ENCODE data around the gene ARTN.

The ARTN gene, protein sequence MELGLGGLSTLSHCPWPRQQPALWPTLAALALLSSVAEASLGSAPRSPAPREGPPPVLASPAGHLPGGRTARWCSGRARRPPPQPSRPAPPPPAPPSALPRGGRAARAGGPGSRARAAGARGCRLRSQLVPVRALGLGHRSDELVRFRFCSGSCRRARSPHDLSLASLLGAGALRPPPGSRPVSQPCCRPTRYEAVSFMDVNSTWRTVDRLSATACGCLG

GRCh38 chr1:43933386-43934100 is at the start of gene ARTN:
Gene ARTN, plus strand, starts transcription at chr1:43933801. Its CDS starts 1,856 bp downstream, at chr1:43935657.
- DNase-seq (ENCODE audit: low spot score) = no peak

GRCh38 chr1:43885279-43885801 is 48.3 kb upstream of the ARTN start:
- no peak for DNase-seq (ENCODE audit: low spot score)

GRCh38 chr1:43887748-43888147 is 45.9 kb upstream of the ARTN start:
- no peak for DNase-seq (ENCODE audit: low spot score)

- no peak for DNase-seq (ENCODE audit: low spot score)
Measured at GRCh38 chr1:43890815-43891214, 42.8 kb upstream of the ARTN start.

GRCh38 chr1:43893006-43893405 is 40.6 kb upstream of the ARTN start:
- no peak for DNase-seq (ENCODE audit: low spot score)

DNA sequence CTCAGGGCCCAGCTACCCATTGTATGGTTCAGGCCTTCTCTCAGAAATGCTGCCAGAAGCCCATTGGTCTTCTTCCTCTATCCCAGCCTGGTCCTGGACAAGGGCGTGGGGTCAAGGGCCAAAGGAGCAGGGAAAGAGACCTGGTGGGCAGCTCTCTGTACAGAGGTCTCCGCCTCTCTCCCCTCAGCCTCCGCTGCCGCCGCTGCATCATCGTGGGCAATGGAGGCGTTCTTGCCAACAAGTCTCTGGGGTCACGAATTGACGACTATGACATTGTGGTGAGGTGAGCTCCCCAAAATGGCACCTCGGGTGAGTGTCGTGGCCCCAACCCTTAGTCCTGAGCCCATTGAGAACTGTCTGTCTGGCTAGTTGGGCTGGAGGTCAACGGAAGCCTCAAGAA is 34.6 kb upstream of the ARTN start:
- DNase-seq (ENCODE audit: low spot score) = no peak

DNA sequence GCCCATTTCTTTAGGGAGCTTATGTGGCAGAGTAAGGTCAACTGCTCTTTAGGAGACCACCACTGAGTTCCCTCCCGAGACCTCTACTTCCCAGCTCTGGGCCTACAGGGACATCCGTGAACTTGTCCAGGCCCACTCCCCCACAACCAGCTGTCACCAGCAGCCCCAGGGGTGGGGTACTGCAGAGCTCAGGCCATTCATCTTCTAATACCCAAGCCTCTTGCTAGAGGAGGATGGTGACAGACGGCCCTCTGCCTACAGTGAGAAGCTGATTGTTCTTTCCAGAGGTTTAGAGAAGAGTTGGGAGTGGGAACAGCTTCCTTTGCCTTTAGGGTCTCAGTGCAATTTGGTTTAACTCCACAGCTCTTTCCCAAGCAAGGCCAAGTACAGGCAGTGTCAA is 33.2 kb upstream of the ARTN start:
- no peak for DNase-seq (ENCODE audit: low spot score)

DNA sequence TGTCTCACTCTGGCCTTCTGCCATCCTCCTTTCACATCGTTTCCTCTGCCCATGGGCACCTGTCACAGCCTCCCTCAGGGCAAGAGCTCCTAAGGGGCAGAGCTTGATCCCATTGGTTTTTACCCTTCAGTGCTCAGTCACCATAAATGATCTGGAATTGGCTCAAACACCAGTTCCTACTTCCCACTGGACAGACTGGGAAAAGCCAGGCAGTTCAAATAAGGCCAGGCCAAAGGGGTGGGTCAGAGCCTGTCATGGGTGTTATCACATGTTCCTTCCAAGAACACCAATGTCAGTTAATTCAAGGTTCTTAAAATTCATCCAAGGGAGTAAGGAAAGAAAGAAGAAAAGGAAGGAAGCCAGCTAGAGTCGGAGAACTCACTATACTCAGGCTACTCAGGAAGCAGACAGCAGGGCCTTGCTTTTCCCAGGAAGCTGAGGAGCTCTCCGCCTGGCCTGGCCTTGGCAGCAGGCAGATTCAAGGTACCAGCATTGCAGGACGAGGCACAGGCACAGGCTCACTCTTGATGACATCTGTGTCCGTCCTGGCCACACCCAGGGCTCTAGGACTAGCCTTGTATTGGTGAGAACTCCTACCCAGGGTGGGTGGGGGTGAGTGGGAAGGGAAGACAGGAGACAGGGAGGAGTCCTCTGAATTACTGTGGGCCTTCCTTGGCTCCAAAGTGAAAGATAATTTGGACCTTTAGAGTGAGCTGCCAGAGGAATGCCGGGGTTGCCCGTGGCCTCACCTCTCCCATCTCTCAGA is 32.2 kb upstream of the ARTN start:
- no peak for DNase-seq (ENCODE audit: low spot score)

- DNase-seq (ENCODE audit: low spot score) = no peak
Measured at GRCh38 chr1:43902058-43902831, 31.4 kb upstream of the ARTN start.

DNA sequence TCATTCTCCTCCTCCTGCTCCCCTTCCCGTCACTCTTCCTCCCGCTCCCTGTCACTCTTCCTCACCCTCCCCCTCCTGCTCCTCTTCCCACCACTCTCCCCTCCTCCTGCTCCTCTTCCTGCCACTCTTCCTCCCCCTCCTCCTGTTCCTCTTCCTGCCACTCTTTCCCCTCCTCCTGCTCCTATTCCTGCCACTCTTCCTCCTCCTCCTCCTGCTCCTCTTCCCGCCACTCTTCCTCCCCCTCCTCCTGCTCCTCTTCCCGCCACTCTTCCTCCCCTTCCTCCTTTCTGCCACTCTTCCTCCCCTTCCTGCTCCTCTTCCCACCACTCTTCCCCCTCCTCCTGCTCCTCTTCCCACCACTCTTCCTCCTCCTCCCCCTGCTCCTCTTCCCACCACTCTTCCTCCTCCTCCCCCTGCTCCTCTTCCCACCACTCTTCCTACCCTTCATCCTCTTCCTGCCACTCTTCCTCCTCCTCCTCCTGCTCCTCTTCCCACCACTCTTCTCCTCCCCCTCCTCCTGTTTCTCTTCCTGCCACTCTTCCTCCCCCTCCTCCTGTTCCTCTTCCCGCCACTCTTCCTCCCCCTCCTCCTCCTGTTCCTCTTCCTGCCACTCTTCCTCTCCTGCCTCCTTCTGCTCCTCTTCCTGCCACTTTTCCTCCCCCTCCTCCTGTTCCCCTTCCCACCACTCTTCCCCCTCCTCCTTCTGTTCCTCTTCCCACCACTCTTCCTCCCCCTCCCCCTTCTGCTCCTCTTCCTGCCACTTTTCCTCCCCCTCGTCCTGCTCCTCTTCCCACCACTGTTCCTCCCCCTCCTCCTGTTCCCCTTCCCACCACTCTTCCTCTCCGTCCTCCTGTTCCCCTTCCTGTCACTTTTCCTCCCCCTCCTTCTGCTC is 28.7 kb upstream of the ARTN start:
- no peak for DNase-seq (ENCODE audit: low spot score)

- no peak for DNase-seq (ENCODE audit: low spot score)
Measured at GRCh38 chr1:43908226-43908625, 25.4 kb upstream of the ARTN start.

DNA sequence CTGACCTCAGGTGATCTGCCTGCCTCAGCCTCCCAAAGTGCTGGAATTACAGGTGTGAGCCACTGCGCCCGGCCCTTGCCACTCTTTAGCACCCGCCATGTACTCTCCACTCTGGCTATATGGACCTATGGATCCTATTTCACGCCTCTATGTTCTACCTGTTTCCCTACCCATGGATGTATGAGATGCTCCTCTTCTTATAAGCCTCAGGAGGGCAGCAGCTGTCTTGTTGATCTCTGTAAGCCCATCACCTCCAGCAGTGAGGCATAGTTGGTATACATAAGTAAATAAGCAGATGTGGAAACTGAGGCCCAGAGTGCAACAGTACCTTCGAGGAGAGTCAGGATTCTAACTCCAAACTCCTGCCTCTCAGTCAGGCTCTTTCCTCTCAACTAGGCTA is 24.7 kb upstream of the ARTN start:
- no peak for DNase-seq (ENCODE audit: low spot score)

DNA sequence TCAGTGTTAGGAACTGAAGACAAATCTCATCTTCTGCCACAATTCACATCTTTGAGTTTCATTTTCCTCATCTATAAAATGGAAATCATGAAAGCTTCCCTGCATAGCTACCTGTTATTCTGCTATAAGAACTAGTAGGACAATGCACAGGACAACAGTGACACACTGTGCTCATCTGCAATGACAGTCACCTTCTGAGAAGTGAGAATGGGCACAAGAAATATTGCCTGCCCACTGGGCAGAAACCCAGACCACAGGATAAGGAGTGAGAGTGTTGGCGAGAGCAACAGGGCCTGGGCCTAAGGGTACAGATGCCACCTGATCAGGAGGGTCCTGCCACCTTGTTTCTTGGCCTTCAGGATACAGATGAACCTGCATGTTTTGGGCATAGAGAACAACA is 23.3 kb upstream of the ARTN start:
- no peak for DNase-seq (ENCODE audit: low spot score)

GRCh38 chr1:43912607-43913006 is 21.0 kb upstream of the ARTN start:
- no peak for DNase-seq (ENCODE audit: low spot score)

- no peak for DNase-seq (ENCODE audit: low spot score)
Measured at GRCh38 chr1:43913051-43913501, 20.5 kb upstream of the ARTN start.

- DNase-seq (ENCODE audit: low spot score) = no peak
Measured at GRCh38 chr1:43913666-43914360, 19.8 kb upstream of the ARTN start.

- DNase-seq (ENCODE audit: low spot score) = no peak
Measured at GRCh38 chr1:43914576-43915525, 18.8 kb upstream of the ARTN start.

GRCh38 chr1:43919906-43920305 is 13.7 kb upstream of the ARTN start:
- DNase-seq (ENCODE audit: low spot score) = no peak

DNA sequence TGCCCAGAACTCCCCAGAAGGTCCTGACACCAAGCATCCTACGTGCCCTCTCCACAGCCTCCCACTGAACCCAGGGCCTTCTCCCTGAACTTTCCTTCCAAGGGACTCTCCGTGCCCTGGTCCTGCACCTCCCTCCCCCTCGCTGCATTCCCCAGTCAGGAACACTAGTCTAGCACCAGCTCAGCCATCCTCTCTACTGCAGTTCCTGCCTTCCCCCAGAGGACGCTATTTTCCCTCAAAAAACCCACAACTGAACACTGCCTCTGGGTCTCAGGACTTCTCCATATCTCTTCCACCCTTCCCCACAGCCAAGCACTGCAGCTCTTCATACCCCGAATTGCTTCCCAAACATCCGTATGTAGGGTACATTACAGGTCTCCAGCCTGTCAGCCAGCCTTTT is 12.6 kb upstream of the ARTN start:
- no peak for DNase-seq (ENCODE audit: low spot score)
